GM21528 (cell line): Measurements from ENCODE around the gene ATXN2L.

Experiments used
- ATAC-seq: cut with Tn5 transposase; IDR thresholded peaks from one replicate; pipeline ENCODE4 v1.9.1; 2021; ENCODE audit warnings: mild to moderate bottlenecking, moderate library complexity; ENCODE audit not compliant: unreplicated experiment, low FRiP score

Gene ATXN2L

GRCh38 chr16:28883221-28883996 is 60.6 kb downstream of the ATXN2L start:
- no peak for ATAC-seq

DNA sequence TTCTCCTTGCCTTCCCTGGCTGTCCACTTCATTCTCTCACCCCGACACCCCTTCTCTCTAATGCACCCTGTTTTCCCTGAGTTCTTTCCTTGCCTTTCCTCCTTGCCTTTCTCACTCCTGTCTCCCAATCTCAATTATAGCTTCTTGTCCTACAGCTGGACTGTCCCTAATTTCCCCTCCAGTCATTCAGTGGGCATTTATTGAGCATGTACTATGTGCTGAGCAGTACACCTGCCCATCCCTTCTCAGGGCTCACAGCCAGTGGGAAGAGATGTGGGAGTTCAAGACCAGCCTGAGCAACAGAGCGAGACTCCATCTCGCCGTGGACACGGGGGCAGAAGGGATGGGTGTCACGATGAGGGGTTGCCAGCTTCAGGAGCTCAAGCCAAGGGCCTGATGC is 61.2 kb downstream of the ATXN2L start:
- ATAC-seq: no peak
